Measurements from ENCODE around the gene NDUFAB1. TPM values are rescaled to one million over a fixed set of nuclear protein-coding genes. Genes with fewer than 3 reads are reported as not detected.
"Not testable (repeated sequence)": the region's sequence is repeated elsewhere in the genome, so short reads cannot be mapped to it uniquely, and the experiment has no call there.

NDUFAB1 gene
- total RNA-seq, 1 donor from 2014 or later: 146 TPM

DNA sequence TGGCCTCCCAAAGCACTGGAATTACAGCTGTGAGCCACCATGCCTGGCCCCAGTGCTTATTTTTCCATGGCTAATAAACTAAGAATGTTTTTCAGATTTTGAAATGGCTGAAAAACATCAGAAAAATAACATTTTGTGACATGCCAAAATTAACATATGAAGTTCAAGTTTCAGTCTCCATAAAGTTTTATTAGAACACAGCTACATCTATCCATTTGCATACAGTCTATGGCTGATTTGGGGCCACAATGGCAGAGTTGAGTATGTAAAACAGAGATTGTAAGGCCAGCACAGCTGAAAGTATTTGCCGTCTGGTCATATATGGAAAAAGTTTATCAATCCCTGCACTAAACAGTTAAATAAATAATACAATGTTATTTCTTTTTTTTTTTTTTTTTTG, 13.8 kb upstream of the NDUFAB1 start:
- Mint-ChIP-seq H3K36me3 (ENCODE audit: low read depth) (peaks cover 12% of the 10 kb centered on the region), H3K27ac (no peak overlapping the region), H3K4me1 (ENCODE audit: low read depth) (no peaks in the 10 kb centered on the region), H3K4me3 (no peak overlapping the region), H3K27me3 (ENCODE audit: insufficient read depth) (no peaks in the 10 kb centered on the region), H3K9me3 (no peaks in the 10 kb centered on the region)
- DNase-seq (ENCODE audit: low spot score): no peak
- intact Hi-C loops (cut with micrococcal nuclease): no loop called here

- Mint-ChIP-seq H3K27ac (no peak overlapping the region), H3K4me3 (no peak overlapping the region), H3K9me3 (no peaks in the 10 kb centered on the region), H3K36me3 (ENCODE audit: low read depth) (peaks cover 13% of the 10 kb centered on the region), H3K4me1 (ENCODE audit: low read depth) (no peaks in the 10 kb centered on the region), H3K27me3 (ENCODE audit: insufficient read depth) (no peaks in the 10 kb centered on the region)
- intact Hi-C loops (cut with micrococcal nuclease): no loop called here
- DNase-seq (ENCODE audit: low spot score): no peak
These were observed 12.1 kb upstream of the NDUFAB1 start for GRCh38 chr16:23608194-23608593.

DNA sequence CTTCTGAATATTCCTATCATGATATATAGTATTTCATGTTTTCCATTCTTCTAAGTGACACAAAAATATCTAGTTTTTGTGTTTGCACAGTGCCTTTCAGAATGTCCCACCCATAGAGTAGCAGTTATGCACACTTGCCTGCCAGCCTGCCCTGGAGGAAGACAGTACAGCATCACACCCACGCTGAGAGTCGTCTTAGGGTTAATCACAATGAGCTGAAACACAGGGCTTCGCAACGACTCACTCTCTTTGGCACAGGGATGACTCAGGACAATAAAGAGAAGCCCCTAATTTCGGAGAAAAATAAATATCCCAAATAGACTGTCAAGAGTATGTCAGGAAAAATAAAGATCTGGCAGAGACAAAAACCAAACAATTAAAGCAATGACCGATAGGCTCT, 11.6 kb upstream of the NDUFAB1 start:
- Mint-ChIP-seq H3K4me3 (no peak overlapping the region), H3K4me1 (ENCODE audit: low read depth) (no peaks in the 10 kb centered on the region), H3K36me3 (ENCODE audit: low read depth) (peaks cover 14% of the 10 kb centered on the region), H3K27ac (no peak overlapping the region), H3K9me3 (no peaks in the 10 kb centered on the region), H3K27me3 (ENCODE audit: insufficient read depth) (no peaks in the 10 kb centered on the region)
- intact Hi-C loops (cut with micrococcal nuclease): no loop called here
- DNase-seq (ENCODE audit: low spot score): no peak

DNA sequence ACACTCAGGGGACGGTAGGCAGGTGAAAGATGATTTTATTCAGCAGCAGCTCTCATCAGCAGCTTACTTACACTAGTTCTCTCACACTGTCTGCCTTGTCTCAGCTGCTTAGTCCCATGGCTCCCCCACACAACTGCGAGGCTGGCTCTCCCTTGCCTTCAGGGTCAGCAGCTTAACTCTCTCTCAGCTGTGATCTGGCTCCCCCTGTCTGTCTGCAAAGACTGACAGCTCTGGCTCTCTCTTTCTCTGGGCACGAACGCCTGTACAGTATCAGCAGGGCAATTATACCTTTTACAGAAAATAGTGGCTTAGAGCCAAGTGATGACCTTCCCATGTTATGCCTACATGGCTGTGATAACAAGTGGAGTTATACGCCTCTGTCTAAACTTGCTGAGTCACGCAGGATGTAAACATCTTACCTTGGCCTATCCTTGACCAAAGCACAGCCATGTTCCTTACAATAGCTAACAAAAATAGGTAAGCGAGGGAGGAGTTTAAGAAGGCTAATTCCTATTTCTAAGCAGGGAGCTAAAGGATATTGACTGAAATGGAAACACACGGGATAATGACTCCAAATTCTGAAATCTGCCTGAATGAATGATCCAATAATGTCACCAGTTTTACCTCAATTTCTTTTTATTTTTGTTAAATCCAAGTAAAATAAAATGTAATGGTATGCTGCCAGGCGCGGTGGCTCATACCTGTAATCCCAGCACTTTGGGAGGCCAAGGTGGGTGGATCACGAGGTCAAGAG, 1.1 kb upstream of the NDUFAB1 start:
- Mint-ChIP-seq H3K4me3 (peak overlapping the region; percentile 53), H3K27ac (peak overlapping the region; percentile 65)

GRCh38 chr16:23595246-23595950, 718 bp downstream of the NDUFAB1 start:
- Mint-ChIP-seq H3K27ac (no peak overlapping the region), H3K9me3 (no peaks in the 10 kb centered on the region), H3K36me3 (ENCODE audit: low read depth) (peaks cover 16% of the 10 kb centered on the region), H3K27me3 (ENCODE audit: insufficient read depth) (no peaks in the 10 kb centered on the region), H3K4me1 (ENCODE audit: low read depth) (peaks cover 30% of the 10 kb centered on the region), H3K4me3 (peak overlapping the region; percentile 88)
- intact Hi-C loops (cut with micrococcal nuclease): no loop called here
- no peak for DNase-seq (ENCODE audit: low spot score)

More for the DNA sequence above, 1.1 kb upstream of the NDUFAB1 start:
- H3K27me3 Mint-ChIP-seq (ENCODE audit: insufficient read depth): no peaks in the 10 kb centered on the region
- intact Hi-C loops (cut with micrococcal nuclease): loop anchor here (2.0 kb wide), 1 partner anchor 82 kb away; no protein-coding TSS in a partner anchor
- peaks cover 11% of the 10 kb centered on the region for H3K36me3 Mint-ChIP-seq (ENCODE audit: low read depth)
- no peak for DNase-seq (ENCODE audit: low spot score)
- H3K9me3 Mint-ChIP-seq: no peaks in the 10 kb centered on the region
- peaks cover 21% of the 10 kb centered on the region for H3K4me1 Mint-ChIP-seq (ENCODE audit: low read depth)

DNA sequence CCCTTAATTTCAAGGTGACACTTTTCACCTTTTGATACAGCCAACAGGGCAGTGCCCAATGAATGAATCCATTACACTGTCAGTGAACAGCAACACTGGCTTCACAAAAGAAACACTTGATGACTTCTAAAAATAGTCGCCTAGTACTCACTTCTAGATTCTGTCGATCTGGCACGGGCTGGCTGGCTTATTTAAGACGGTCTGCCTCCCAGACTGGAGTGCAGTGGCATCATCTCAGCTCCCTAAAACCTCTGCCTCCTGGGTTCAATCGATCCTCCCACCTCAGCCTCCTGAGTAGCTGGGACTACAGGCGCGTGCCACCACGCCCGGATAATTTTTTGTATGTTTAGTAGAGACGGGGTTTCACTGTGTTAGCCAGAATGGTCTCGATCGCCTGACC, 1.9 kb downstream of the NDUFAB1 start:
- no peak overlapping the region for H3K27ac Mint-ChIP-seq
- peaks cover 30% of the 10 kb centered on the region for H3K4me1 Mint-ChIP-seq (ENCODE audit: low read depth)
- no peaks in the 10 kb centered on the region for H3K9me3 Mint-ChIP-seq
- no peak overlapping the region for H3K4me3 Mint-ChIP-seq
- intact Hi-C loops (cut with micrococcal nuclease): no loop called here
- no peaks in the 10 kb centered on the region for H3K27me3 Mint-ChIP-seq (ENCODE audit: insufficient read depth)
- peaks cover 22% of the 10 kb centered on the region for H3K36me3 Mint-ChIP-seq (ENCODE audit: low read depth)
- DNase-seq (ENCODE audit: low spot score): no peak

GRCh38 chr16:23590181-23590580, 5.9 kb downstream of the NDUFAB1 start:
- no peak for DNase-seq (ENCODE audit: low spot score)
- intact Hi-C loops (cut with micrococcal nuclease): no loop called here
- no peaks in the 10 kb centered on the region for H3K9me3 Mint-ChIP-seq
- no peak overlapping the region for H3K27ac Mint-ChIP-seq
- peaks cover 27% of the 10 kb centered on the region for H3K36me3 Mint-ChIP-seq (ENCODE audit: low read depth)
- no peak overlapping the region for H3K4me3 Mint-ChIP-seq
- no peaks in the 10 kb centered on the region for H3K27me3 Mint-ChIP-seq (ENCODE audit: insufficient read depth)
- H3K4me1 Mint-ChIP-seq (ENCODE audit: low read depth): peaks cover 20% of the 10 kb centered on the region

DNA sequence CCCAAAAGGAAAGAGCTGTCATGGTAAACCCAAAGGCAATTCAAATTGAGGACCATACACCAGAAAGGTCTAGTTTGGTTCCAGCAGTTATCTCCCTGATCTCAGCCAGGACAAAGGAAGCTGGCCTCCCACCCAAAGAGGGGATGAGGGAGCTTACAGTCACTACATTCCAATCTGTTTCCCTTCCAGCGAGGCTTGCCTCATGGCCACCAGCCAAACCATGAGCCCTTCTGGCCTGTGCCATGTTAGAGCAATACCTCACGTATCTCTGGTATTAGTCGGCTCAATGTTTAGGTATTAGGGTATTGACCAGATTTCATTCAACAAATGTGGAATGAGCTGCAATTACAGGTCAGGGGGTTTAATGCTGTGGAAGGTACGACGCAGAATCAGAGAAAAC, 8.4 kb downstream of the NDUFAB1 start:
- intact Hi-C loops (cut with micrococcal nuclease): no loop called here
- DNase-seq (ENCODE audit: low spot score): no peak
- Mint-ChIP-seq H3K36me3 (ENCODE audit: low read depth) (peaks cover 28% of the 10 kb centered on the region), H3K27ac (no peak overlapping the region), H3K9me3 (no peaks in the 10 kb centered on the region), H3K4me3 (no peak overlapping the region), H3K4me1 (ENCODE audit: low read depth) (peaks cover 12% of the 10 kb centered on the region), H3K27me3 (ENCODE audit: insufficient read depth) (no peaks in the 10 kb centered on the region)

DNA sequence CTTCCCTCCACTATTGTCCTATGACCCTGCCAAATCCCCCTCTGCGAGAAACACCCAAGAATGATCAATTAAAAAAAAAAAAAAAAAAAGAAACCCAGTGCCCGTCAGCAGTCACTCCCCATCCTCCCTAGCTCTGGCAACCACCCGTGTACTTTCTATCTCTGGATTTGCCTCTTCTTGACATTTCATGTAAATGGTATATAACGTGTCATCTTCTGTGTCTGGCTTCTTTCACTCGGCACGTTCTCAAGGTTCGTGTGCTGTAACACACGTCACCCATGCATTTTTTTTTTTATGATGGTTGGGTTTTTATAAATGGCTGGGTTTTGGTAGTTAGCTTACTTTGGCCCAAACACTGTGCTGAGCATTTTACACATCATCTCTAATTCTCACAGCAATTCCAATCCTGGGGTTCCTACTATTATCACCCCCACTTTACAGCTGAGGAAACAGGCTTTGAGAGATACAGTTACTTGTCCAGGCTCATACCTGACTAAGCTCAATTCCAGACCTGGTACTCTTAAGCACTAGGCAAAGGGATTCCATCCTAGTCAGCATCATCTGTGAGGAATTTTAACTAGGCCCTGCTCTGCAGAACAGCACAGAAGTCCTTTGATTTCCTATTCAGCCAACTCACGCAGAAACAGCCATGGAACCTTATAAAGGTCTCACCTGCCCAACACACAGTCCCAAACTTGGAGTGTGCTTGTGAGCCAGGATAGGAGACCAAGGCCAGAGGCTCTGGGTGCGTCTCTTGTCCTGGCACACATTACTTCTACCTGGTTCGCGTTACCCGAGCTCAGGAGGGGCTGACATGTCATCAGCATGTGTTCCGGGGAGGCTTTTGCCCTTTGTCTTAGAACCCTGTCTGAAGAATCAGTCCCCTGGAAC, 11.7 kb downstream of the NDUFAB1 start:
- H3K27me3 Mint-ChIP-seq (ENCODE audit: insufficient read depth): no peaks in the 10 kb centered on the region

DNA sequence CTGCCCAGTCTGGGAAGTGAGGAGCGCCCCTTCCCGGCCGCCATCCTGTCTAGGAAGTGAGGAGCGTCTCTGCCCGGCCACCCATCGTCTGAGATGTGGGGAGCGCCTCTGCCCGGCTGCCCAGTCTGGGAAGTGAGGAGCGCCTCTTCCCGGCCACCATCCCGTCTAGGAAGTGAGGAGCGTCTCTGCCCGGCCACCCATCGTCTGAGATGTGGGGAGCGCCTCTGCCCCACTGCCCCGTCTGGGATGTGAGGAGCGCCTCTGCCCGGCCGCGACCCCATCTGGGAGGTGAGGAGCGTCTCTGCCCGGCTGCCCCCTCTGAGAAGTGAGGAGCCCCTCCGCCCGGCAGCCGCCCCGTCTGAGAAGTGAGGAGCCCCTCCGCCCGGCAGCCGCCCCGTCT, 12.8 kb downstream of the NDUFAB1 start:
- H3K27me3 Mint-ChIP-seq (ENCODE audit: insufficient read depth); intact Hi-C loops (cut with micrococcal nuclease); H3K27ac Mint-ChIP-seq; H3K4me3 Mint-ChIP-seq; H3K4me1 Mint-ChIP-seq (ENCODE audit: low read depth); H3K9me3 Mint-ChIP-seq; DNase-seq (ENCODE audit: low spot score): not testable (repeated sequence)
- H3K36me3 Mint-ChIP-seq (ENCODE audit: low read depth): peaks cover 32% of the 10 kb centered on the region

More for the DNA sequence above, 11.7 kb downstream of the NDUFAB1 start:
- Mint-ChIP-seq H3K36me3 (ENCODE audit: low read depth) (peaks cover 33% of the 10 kb centered on the region), H3K4me1 (ENCODE audit: low read depth) (no peaks in the 10 kb centered on the region), H3K9me3 (no peaks in the 10 kb centered on the region), H3K27ac (no peak overlapping the region), H3K4me3 (no peak overlapping the region)
- no peak for DNase-seq (ENCODE audit: low spot score)
- intact Hi-C loops (cut with micrococcal nuclease): no loop called here

GRCh38 chr16:23581764-23582163, 14.4 kb downstream of the NDUFAB1 start:
- no peak for DNase-seq (ENCODE audit: low spot score)
- H3K9me3 Mint-ChIP-seq: no peaks in the 10 kb centered on the region
- intact Hi-C loops (cut with micrococcal nuclease): no loop called here
- no peak overlapping the region for H3K27ac Mint-ChIP-seq
- no peaks in the 10 kb centered on the region for H3K27me3 Mint-ChIP-seq (ENCODE audit: insufficient read depth)
- no peak overlapping the region for H3K4me3 Mint-ChIP-seq
- peaks cover 32% of the 10 kb centered on the region for H3K36me3 Mint-ChIP-seq (ENCODE audit: low read depth)
- no peaks in the 10 kb centered on the region for H3K4me1 Mint-ChIP-seq (ENCODE audit: low read depth)

DNA sequence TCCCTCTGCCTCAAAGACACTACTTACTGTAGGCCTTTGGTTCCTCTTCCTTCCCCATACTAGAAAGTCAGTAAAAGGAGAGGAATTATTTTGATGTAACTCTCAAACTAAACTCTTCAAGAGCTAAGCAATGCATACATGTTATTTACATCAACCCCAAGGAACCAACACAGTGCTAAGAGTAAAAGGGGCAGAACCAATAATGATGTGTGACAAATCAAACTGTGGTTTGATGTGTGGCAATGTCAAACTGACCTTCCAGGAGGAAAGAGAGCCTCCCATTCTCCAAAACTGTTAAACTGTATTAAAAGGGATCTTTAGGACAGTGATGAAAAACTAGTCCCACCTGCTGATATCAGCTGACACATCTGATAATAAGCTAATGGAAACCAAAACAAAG, 15.7 kb downstream of the NDUFAB1 start:
- no peak for DNase-seq (ENCODE audit: low spot score)
- Mint-ChIP-seq H3K27me3 (ENCODE audit: insufficient read depth) (no peaks in the 10 kb centered on the region), H3K27ac (no peak overlapping the region), H3K36me3 (ENCODE audit: low read depth) (peaks cover 28% of the 10 kb centered on the region), H3K4me1 (ENCODE audit: low read depth) (no peaks in the 10 kb centered on the region), H3K9me3 (no peaks in the 10 kb centered on the region), H3K4me3 (no peak overlapping the region)
- intact Hi-C loops (cut with micrococcal nuclease): no loop called here

- Mint-ChIP-seq H3K9me3 (no peaks in the 10 kb centered on the region), H3K27me3 (ENCODE audit: insufficient read depth) (no peaks in the 10 kb centered on the region), H3K4me3 (no peak overlapping the region), H3K27ac (no peak overlapping the region), H3K4me1 (ENCODE audit: low read depth) (no peaks in the 10 kb centered on the region), H3K36me3 (ENCODE audit: low read depth) (peaks cover 25% of the 10 kb centered on the region)
- no peak for DNase-seq (ENCODE audit: low spot score)
- intact Hi-C loops (cut with micrococcal nuclease): no loop called here
These were observed 16.7 kb downstream of the NDUFAB1 start for GRCh38 chr16:23579371-23579770.
